ENCODE measurements around the gene COLGALT1.

DNA sequence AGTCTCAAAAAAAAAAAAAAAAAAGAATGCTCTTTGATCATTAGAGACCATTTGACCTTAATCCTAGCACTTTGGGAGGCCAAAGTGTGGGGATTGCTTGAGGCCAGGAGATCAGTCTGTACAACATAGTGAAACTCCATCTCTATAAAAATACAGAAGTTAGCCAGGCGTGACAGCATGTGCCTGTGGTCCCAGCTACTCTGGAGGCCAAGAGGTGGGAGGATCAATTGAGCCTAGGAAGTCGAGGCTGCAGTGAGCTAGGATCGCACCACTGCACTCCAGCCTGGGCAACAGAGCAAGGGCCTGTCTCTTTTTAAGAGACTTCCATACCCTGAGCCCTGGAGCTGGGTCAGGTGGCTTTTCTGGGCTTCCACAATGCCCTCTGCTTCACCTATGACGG is 11.5 kb upstream of the COLGALT1 start:
- TF ChIP-seq, protein P1, sequence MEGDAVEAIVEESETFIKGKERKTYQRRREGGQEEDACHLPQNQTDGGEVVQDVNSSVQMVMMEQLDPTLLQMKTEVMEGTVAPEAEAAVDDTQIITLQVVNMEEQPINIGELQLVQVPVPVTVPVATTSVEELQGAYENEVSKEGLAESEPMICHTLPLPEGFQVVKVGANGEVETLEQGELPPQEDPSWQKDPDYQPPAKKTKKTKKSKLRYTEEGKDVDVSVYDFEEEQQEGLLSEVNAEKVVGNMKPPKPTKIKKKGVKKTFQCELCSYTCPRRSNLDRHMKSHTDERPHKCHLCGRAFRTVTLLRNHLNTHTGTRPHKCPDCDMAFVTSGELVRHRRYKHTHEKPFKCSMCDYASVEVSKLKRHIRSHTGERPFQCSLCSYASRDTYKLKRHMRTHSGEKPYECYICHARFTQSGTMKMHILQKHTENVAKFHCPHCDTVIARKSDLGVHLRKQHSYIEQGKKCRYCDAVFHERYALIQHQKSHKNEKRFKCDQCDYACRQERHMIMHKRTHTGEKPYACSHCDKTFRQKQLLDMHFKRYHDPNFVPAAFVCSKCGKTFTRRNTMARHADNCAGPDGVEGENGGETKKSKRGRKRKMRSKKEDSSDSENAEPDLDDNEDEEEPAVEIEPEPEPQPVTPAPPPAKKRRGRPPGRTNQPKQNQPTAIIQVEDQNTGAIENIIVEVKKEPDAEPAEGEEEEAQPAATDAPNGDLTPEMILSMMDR (IDR thresholded peaks at IDR 0.05; ENCODE audit: low read depth, low read length, missing input control), result no peak
- TF ChIP-seq YY1 (IDR thresholded peaks at IDR 0.05) (no peak), SP1 (IDR thresholded peaks at IDR 0.05) (no peak), JUND (IDR thresholded peaks at IDR 0.05) (no peak)
